Inflammatory macrophage treated with lipopolysaccharide for 4 hours (primary cell): Measurements from ENCODE around the gene ARHGEF17.

Experiments used
- DNase-seq: peaks from one replicate; pipeline ENCODE4 v3.0.0-alpha.2; 2020

ARHGEF17 gene

GRCh38 chr11:73360743-73361369 lies 52.8 kb downstream of the ARHGEF17 start:
- DNase-seq, result no peak

GRCh38 chr11:73361953-73362776 lies 54.1 kb downstream of the ARHGEF17 start:
- DNase-seq, result no peak

- DNase-seq, result no peak
These were observed 55.1 kb downstream of the ARHGEF17 start for GRCh38 chr11:73363147-73363546.

GRCh38 chr11:73365352-73366264 lies 57.5 kb downstream of the ARHGEF17 start:
- no peak for DNase-seq

GRCh38 chr11:73366265-73366610 lies 58.2 kb downstream of the ARHGEF17 start:
- peak; percentile 21 for DNase-seq

DNA sequence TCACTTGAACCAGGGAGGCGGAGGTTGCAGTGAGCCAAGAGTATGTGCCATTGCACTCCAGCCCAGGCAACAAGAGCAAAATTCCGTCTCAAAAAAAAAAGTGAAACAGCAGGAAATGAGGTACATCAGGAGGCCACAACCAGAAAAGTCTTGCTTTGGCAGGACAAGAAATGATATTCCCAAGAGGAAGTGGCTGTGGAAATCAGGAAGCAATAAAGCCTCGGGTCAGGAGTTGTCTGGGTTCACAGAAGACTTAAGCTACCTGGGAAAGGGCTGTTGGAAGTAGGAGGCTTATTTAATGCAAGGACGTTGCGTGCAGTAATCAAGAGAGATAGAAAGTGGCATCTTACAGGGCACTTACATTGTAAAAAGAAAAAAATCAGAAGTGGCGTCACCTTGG lies 58.9 kb downstream of the ARHGEF17 start:
- no peak for DNase-seq

DNA sequence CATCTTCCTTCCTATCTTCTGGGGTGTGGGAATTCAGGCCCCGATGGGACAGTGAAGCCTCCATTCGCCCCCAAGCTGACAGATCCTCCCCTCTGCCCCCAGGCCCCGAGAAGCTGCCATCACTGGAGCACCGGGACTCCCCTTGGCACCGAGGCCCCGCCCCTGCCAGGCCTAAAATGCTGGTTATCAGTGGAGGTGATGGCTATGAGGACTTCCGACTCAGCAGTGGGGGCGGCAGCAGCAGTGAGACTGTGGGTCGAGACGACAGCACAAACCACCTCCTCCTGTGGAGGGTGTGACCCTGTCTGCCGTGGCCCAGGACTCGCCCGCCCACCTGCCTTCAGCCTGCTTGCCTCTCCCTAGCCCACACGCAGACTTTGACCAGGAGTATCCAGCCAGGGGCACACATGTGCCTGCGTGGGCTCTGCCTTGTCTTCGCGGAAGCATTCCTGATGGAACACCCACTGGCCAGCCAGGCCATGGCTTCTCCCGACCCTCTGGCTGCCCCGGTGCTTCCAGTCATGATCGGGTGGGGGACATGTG lies 59.5 kb downstream of the ARHGEF17 start:
- DNase-seq, result no peak

DNA sequence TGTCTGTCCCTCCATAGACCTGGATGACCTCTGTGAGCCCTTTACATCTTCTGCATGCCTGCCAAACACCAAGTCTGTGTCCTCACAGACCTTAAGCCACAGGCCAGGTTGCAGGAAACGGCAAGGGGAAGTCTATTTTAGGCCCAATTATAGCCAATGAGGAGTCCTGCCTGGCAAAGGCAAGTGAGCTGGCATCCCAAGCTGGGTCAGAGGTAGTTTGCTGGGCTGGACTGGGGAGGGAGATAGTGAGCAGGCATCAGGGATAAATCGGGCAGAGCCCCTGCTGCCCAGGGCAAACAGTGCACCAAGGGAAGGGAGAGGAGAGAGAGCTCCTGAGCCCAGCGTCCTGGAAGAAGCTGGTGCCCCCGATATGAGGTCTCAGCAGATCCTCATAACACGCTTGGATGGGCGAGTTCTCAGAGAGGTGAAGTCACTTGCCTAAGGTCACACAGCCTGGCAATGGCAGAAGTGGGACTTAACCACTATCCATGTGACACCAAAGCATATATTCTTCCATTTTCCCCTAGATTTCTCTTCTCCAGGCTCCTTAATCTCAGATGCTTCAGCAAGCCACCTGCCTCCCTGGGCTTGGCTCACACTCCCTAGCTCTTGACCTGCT lies 64.4 kb downstream of the ARHGEF17 start:
- DNase-seq, result peak; percentile 31

DNA sequence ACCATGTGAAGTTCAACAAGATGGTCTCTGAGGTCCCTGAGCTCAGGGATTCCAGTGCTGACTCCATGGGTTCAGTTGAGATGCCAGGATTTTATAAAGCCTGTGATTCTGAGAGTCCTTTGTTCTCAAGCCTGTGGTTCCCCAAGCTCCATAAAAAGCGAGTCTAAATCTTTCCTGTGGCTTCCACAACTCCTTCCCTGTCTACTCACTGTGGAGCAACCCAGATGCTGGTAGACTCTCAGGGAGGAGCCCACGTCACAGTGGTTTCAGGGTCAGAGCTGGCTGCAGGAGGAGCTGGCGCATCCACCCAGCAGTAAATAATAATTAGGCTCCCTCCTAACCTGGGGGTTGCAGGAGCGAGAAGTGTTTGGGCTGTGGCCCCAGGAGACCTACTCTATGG lies 66.1 kb downstream of the ARHGEF17 start:
- DNase-seq, result no peak

DNA sequence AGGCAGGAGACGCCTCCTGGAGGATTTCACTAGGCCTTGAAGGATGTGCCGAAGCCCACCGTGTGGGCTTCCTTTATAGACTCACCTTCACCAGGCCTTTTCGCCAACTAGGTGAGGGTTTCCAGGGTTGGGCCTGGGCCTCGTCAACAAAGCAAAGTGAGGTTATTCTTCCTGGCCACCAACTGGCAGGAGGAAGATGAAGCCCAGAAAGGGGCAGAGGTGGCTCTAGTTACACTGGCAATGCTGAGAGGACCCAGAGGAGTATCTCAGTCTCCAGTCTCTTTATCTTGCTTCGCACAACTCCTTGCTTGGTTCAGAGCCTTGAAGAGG lies 67.7 kb downstream of the ARHGEF17 start:
- DNase-seq, result no peak

DNA sequence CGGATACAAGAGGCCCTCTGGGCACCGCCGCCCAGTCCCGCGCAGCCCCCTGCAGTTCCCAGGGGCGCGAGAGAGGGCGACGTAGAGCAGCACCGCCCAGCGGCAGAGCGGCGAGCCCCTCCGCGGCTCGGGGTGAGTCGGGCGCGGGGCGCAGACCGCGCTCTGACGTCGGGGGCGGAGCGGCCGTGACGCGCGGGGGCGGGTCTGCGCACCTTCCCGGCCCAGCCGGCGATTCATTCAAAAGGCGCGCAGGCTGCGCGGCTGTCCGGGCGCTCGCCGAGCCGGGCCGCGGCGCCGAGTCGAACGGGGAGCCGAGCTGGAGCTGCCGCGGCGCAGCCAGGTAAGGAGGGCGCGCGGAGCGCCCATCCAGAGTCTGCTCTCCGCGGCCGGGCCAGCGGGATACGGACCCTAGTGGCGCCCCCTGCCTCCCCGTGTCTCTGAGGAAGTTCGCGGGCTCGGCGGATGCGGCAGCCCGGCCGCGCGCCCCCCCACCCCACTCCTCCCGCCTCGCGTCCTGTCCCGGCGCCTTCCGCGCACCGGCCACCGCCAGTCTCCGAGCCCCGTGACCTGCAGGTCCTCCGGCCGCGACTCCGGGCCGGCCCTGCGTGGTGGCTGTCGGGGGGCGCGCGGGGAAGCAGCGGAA lies 68.2 kb downstream of the ARHGEF17 start, which contains the start of gene RELT:
Gene RELT, plus strand, starts transcription at position 240 of the 643 bp plus-strand sequence. CDS start 12,738 bp downstream, outside the sequence.
- DNase-seq, result peak; percentile 93

- peak; percentile 85 for DNase-seq
These were observed 68.9 kb downstream of the ARHGEF17 start for GRCh38 chr11:73376803-73377629.

- no peak for DNase-seq
These were observed 71.3 kb downstream of the ARHGEF17 start for GRCh38 chr11:73379189-73379880.

DNA sequence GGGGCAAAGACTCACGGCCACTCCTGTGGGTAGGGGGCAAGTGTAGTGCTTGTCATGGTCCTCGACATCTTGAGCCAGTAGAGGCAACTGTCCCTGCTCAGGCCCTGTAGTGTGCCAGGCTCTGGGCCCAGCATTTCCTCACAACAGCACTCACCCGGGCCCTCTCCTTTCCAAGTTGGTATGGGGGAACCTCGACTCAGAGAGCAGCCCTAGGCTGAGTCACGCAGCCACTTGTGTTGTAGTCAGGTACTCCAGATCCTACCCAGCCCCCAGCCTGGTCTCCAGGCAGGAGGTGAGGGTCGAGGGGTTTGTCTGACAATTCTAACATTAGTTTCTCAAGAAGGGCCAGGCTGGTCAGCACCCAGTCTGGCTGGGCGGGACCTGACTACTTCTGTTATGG lies 72.3 kb downstream of the ARHGEF17 start:
- no peak for DNase-seq

GRCh38 chr11:73380897-73381410 lies 72.9 kb downstream of the ARHGEF17 start:
- DNase-seq, result no peak

GRCh38 chr11:73381589-73381988 lies 73.5 kb downstream of the ARHGEF17 start:
- peak; percentile 65 for DNase-seq

GRCh38 chr11:73382183-73382582 lies 74.1 kb downstream of the ARHGEF17 start:
- no peak for DNase-seq

DNA sequence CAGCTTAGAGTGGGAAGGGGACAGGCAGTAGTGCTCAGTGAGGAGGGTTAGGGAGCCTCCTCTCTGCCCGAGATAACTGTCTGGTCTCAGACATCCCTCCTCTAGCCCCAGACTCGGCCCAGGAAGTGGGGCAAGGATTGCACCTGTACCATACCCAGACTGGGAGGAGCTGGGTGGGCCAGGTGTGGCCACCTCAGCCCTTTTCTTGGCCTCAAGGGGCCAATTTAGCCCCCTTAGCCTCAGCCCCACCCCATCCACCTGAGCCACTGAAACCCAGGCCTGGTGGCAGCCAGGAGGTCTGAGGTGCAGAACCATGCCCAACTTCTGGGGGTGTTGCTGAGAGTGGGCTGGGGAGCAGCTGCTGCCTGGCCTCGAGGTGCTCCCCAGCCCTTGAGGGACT lies 74.7 kb downstream of the ARHGEF17 start:
- no peak for DNase-seq

DNA sequence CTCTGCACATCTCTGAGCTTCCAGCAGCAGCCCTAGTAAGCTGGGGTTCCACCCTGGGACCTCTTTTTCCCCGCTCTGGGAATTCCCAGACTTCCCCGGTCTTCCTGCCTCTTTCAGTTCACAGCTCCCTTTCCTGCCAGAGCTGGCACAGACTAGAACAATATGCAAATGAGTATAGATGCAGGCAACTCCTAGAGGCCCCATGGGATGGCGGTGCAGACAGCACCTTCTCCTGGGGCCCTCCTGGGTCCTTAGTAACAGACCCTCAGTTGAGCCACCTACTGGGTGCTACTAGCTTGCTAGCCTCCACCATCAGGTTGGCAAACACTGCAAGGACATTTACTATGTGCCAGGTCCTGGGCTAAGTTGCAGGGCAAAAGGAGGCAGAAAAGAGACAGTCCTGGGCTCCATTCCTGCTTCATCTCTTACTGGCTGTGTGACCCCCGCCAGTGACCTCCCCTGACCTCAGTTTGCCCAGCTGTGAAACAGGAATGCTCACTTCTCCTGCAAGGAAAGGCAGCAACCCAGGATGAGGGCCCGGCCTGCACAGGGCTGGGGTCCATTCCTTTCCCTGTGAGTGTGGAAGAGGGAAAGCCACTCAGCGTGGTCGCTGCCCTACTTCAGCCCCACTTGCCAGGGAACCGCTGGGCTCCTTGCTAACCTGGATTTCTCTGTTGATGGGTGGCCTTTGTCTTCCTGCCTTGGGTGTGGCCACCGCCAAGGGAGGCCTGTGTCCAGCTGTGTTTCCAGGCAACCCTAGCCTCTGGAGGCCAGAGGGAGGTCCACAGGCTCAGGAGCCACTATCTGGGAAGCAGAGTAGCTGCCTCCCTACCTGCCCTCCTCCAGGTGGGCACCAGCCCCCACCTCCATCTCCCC lies 75.4 kb downstream of the ARHGEF17 start:
- DNase-seq, result no peak

DNA sequence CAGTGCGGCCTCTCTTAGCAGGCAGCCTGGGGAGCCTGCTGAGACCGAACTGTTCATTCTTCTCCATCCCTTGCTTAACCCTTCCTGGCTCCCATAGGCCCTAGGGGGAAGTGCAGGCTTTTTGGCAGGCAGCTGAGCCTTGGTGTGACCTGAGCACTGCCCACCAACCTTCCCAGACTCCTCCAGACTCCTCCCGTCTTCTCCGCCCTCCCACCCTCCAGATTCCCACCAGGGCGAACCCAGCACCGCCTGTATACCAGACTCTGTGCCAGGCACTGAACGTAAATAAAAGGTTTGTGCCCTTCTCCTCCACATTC lies 76.0 kb downstream of the ARHGEF17 start:
- no peak for DNase-seq
